NT2/D1 (cell line): ENCODE measurements around the gene TBXAS1.

Source experiments
- YY1 ChIP-seq: IDR thresholded peaks from 2 replicates; pipeline ENCODE4 v1.6.1; 2011; ENCODE audit not compliant: insufficient read length, insufficient read depth
- ZNF274 ChIP-seq: IDR thresholded peaks from 2 replicates; pipeline ENCODE4 v1.6.1; 2011; ENCODE audit warnings: mild to moderate bottlenecking, low read depth, low read length

DNA sequence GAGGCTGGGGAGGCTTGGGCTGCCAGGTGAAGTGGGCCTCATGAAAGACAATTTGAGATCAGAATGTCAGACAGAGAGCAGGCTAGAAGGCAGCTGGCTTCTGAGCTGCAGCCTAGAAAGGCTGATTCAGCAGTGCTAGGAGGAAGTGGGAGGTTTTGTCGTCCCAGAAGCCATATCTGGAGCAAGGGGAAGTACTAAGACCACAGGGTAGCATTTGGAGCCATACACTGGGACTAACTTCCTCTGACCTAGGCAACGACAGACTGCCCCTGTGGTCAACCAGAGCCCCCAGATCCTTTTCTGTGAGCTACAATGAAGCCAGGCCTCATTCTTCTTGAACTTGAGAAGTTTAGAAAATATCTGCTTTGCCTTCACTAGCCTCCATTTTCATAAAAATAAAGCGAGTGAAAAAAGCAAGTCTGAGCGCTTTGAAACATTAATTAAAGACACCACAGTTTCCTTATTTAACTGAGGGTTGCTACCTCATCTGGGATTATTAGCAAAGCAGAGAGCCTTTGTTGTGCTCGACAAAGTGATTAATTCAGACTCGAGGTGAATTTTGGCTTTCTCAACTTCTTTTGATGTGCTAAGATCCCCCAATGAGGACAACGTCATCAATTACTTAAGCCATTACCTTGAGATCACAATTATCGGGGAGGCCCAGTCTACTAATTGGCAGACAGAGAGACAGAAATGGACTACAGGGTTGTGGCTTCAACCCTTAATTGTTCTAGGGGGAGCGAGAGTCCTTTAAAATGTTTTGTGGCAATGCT is 26.6 kb downstream of the TBXAS1 start:
- no peak for TF ChIP-seq YY1
- no peak for TF ChIP-seq ZNF274
